Measurements from ENCODE around the gene SLC27A5.
A peak's percentile ranks its signal among the peaks of the same experiment; 100 is the strongest.
"Not testable (repeated sequence)": the region's sequence is repeated elsewhere in the genome, so short reads cannot be mapped to it uniquely, and the experiment has no call there.

The SLC27A5 gene

DNA sequence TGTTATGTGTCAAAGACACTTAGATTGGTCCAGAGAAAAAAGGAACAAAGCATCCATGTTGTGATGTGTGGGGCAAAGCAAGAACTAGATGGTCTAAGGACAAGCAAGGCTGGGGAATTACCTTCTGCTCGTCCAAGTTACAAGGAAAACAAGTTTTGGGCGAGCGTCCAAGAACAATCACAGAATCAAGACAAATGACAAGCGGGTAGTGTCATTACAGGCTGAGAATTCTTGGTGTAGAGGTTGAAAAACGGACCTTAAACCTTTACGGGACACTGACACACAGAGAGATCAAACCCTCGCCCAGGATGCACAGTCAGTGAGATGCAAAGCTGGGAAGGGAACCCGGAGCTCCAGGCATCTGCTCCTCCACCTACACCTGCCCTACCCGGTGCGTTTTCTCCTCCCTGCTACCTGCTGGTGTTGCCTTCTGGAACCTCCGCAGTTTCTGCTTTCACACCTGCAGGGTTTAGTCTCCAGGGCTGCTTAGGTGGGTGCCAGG lies 60.9 kb downstream of the SLC27A5 start:
- no peak for DNase-seq (ENCODE audit: low read depth)
- TF ChIP-seq, protein P1, sequence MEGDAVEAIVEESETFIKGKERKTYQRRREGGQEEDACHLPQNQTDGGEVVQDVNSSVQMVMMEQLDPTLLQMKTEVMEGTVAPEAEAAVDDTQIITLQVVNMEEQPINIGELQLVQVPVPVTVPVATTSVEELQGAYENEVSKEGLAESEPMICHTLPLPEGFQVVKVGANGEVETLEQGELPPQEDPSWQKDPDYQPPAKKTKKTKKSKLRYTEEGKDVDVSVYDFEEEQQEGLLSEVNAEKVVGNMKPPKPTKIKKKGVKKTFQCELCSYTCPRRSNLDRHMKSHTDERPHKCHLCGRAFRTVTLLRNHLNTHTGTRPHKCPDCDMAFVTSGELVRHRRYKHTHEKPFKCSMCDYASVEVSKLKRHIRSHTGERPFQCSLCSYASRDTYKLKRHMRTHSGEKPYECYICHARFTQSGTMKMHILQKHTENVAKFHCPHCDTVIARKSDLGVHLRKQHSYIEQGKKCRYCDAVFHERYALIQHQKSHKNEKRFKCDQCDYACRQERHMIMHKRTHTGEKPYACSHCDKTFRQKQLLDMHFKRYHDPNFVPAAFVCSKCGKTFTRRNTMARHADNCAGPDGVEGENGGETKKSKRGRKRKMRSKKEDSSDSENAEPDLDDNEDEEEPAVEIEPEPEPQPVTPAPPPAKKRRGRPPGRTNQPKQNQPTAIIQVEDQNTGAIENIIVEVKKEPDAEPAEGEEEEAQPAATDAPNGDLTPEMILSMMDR (IDR thresholded peaks at IDR 0.05; ENCODE audit: control insufficient read depth, insufficient read depth, low read depth, low read length, missing control alignments), result no peak
- peak overlapping the region; percentile 55 for H3K4me3 ChIP-seq (ENCODE audit: control insufficient read depth, low read depth, low read length)

- not testable (repeated sequence) for DNase-seq (ENCODE audit: low read depth); H3K4me3 ChIP-seq (ENCODE audit: control insufficient read depth, low read depth, low read length)
Measured at GRCh38 chr19:58449980-58450379, 61.8 kb downstream of the SLC27A5 start.

GRCh38 chr19:58448860-58449259 lies 62.9 kb downstream of the SLC27A5 start:
- not testable (repeated sequence) for DNase-seq (ENCODE audit: low read depth)

More at GRCh38 chr19:58448860-58449259, 62.9 kb downstream of the SLC27A5 start:
- not testable (repeated sequence) for H3K4me3 ChIP-seq (ENCODE audit: control insufficient read depth, low read depth, low read length)
